ENCODE measurements around the gene C5orf34. TPM values are rescaled to one million over a fixed set of nuclear protein-coding genes. Genes with fewer than 3 reads are reported as not detected.
"Not testable (repeated sequence)": the region's sequence is repeated elsewhere in the genome, so short reads cannot be mapped to it uniquely, and the experiment has no call there.

Gene C5orf34
- total RNA-seq, 1 experiment from 2014 or later: 16.3 TPM

GRCh38 chr5:43554497-43554896, 39.5 kb upstream of the C5orf34 start:
- BruUV-seq (replicated peaks): no TSS peak
- DNase-seq: no peak
- TF ChIP-seq EZH2phosphoT487 (IDR thresholded peaks at IDR 0.05; ENCODE audit: borderline replicate concordance, low read length) (no peak), EZH2 (IDR thresholded peaks at IDR 0.05; ENCODE audit: low read length, unreplicated experiment) (no peak), CTCF (conservative IDR thresholded peaks at IDR 0.05; ENCODE audit: low read depth, low read length) (no peak)
- Histone ChIP-seq H3K9me3 (ENCODE audit: low read length) (no peaks in the 10 kb centered on the region), H3K4me2 (ENCODE audit: low read length) (peak overlapping the region; percentile 86), H3K27ac (ENCODE audit: low read length) (no peak overlapping the region), H3F3A (ENCODE audit: low read length, unreplicated experiment) (no peaks in the 10 kb centered on the region), H3K9me2 (replicated peaks; ENCODE audit: low read length) (no peaks in the 10 kb centered on the region), H3K36me3 (ENCODE audit: low read depth, low read length) (peaks cover 46% of the 10 kb centered on the region), H3K4me1 (ENCODE audit: insufficient read depth, low read length) (peaks cover 25% of the 10 kb centered on the region), H2AFZ (ENCODE audit: low read length) (no peak overlapping the region), H3K79me2 (ENCODE audit: low read length) (peaks cover 68% of the 10 kb centered on the region), H3K27me3 (ENCODE audit: low read length) (no peaks in the 10 kb centered on the region), H3K4me3 (ENCODE audit: low read length) (peak overlapping the region; percentile 82), H3K9ac (ENCODE audit: low read length) (no peak overlapping the region), H4K20me1 (ENCODE audit: low read length) (peaks cover 28% of the 10 kb centered on the region)
- ChIA-PET CTCF (no interaction called here), POLR2A (ENCODE audit: unreplicated experiment) (no interaction called here)
- intact Hi-C loops (cut with micrococcal nuclease): no loop called here
- no peak for ATAC-seq

- ATAC-seq: no peak
- Histone ChIP-seq H3K4me2 (ENCODE audit: low read length) (peak overlapping the region; percentile 86), H4K20me1 (ENCODE audit: low read length) (peaks cover 28% of the 10 kb centered on the region), H3K36me3 (ENCODE audit: low read depth, low read length) (peaks cover 49% of the 10 kb centered on the region), H3K9ac (ENCODE audit: low read length) (no peak overlapping the region), H3K4me3 (ENCODE audit: low read length) (no peak overlapping the region), H3K9me3 (ENCODE audit: low read length) (no peaks in the 10 kb centered on the region), H3K79me2 (ENCODE audit: low read length) (peaks cover 72% of the 10 kb centered on the region), H2AFZ (ENCODE audit: low read length) (no peak overlapping the region), H3K4me1 (ENCODE audit: insufficient read depth, low read length) (peaks cover 25% of the 10 kb centered on the region), H3F3A (ENCODE audit: low read length, unreplicated experiment) (no peaks in the 10 kb centered on the region), H3K9me2 (replicated peaks; ENCODE audit: low read length) (no peaks in the 10 kb centered on the region), H3K27ac (ENCODE audit: low read length) (no peak overlapping the region), H3K27me3 (ENCODE audit: low read length) (no peaks in the 10 kb centered on the region)
- TF ChIP-seq CTCF (conservative IDR thresholded peaks at IDR 0.05; ENCODE audit: low read depth, low read length) (no peak), EZH2 (IDR thresholded peaks at IDR 0.05; ENCODE audit: low read length, unreplicated experiment) (no peak), EZH2phosphoT487 (IDR thresholded peaks at IDR 0.05; ENCODE audit: borderline replicate concordance, low read length) (no peak)
- POLR2A ChIA-PET (ENCODE audit: unreplicated experiment): no interaction called here
- CTCF ChIA-PET: no interaction called here
- intact Hi-C loops (cut with micrococcal nuclease): no loop called here
- DNase-seq: peak; percentile 15
- BruUV-seq (replicated peaks): no TSS peak
Measured at GRCh38 chr5:43553381-43553780, 38.4 kb upstream of the C5orf34 start.

GRCh38 chr5:43551731-43552130, 36.8 kb upstream of the C5orf34 start:
- Histone ChIP-seq H3K27ac (ENCODE audit: low read length) (no peak overlapping the region), H3F3A (ENCODE audit: low read length, unreplicated experiment) (no peaks in the 10 kb centered on the region), H3K4me1 (ENCODE audit: insufficient read depth, low read length) (peaks cover 25% of the 10 kb centered on the region), H3K9me2 (replicated peaks; ENCODE audit: low read length) (no peaks in the 10 kb centered on the region), H4K20me1 (ENCODE audit: low read length) (peaks cover 28% of the 10 kb centered on the region), H3K4me2 (ENCODE audit: low read length) (no peak overlapping the region), H3K4me3 (ENCODE audit: low read length) (no peak overlapping the region), H3K27me3 (ENCODE audit: low read length) (no peaks in the 10 kb centered on the region), H3K9me3 (ENCODE audit: low read length) (no peaks in the 10 kb centered on the region), H2AFZ (ENCODE audit: low read length) (no peak overlapping the region), H3K79me2 (ENCODE audit: low read length) (peaks cover 78% of the 10 kb centered on the region), H3K9ac (ENCODE audit: low read length) (no peak overlapping the region), H3K36me3 (ENCODE audit: low read depth, low read length) (peaks cover 64% of the 10 kb centered on the region)
- no peak for DNase-seq
- no TSS peak for BruUV-seq (replicated peaks)
- ATAC-seq: no peak
- ChIA-PET CTCF (no interaction called here), POLR2A (ENCODE audit: unreplicated experiment) (no interaction called here)
- TF ChIP-seq CTCF (conservative IDR thresholded peaks at IDR 0.05; ENCODE audit: low read depth, low read length) (no peak), EZH2phosphoT487 (IDR thresholded peaks at IDR 0.05; ENCODE audit: borderline replicate concordance, low read length) (no peak), EZH2 (IDR thresholded peaks at IDR 0.05; ENCODE audit: low read length, unreplicated experiment) (no peak)
- intact Hi-C loops (cut with micrococcal nuclease): no loop called here

- H3K27ac ChIP-seq (ENCODE audit: low read length); H3K9me2 ChIP-seq (replicated peaks; ENCODE audit: low read length); H3K4me3 ChIP-seq (ENCODE audit: low read length); H3F3A ChIP-seq (ENCODE audit: low read length, unreplicated experiment); CTCF ChIA-PET; H3K9ac ChIP-seq (ENCODE audit: low read length); H3K9me3 ChIP-seq (ENCODE audit: low read length); DNase-seq; POLR2A ChIA-PET (ENCODE audit: unreplicated experiment); BruUV-seq (replicated peaks); ATAC-seq; intact Hi-C loops (cut with micrococcal nuclease); H3K27me3 ChIP-seq (ENCODE audit: low read length); H2AFZ ChIP-seq (ENCODE audit: low read length); H3K4me2 ChIP-seq (ENCODE audit: low read length): not testable (repeated sequence)
- H3K79me2 ChIP-seq (ENCODE audit: low read length): peaks cover 56% of the 10 kb centered on the region
- H3K36me3 ChIP-seq (ENCODE audit: low read depth, low read length): peaks cover 82% of the 10 kb centered on the region
- H4K20me1 ChIP-seq (ENCODE audit: low read length): peaks cover 16% of the 10 kb centered on the region
- H3K4me1 ChIP-seq (ENCODE audit: insufficient read depth, low read length): peaks cover 12% of the 10 kb centered on the region
Measured at GRCh38 chr5:43549272-43549671, 34.3 kb upstream of the C5orf34 start.

Measured in PC-3 (cell line).